A549 (cell line): ENCODE measurements around the gene PLPP3.
"Not testable (repeated sequence)": the region's sequence is repeated elsewhere in the genome, so short reads cannot be mapped to it uniquely, and the experiment has no call there.

Source experiments
- CEBPB ChIP-seq, 2 experiments: fragments of >200 bp in 1 of 2; sonication (Bioruptor Twin) in 1 of 2; formaldehyde crosslinking in 1 of 2; IDR thresholded peaks; 2 replicates each; pipeline ENCODE4 v1.6.1; 2012 to 2016
- CHD4 ChIP-seq: fragments of 200-600 bp; sonication (generic); IDR thresholded peaks from 2 replicates; pipeline ENCODE4 v1.6.1; 2016; ENCODE audit warnings: antibody characterized with exemption, mild to moderate bottlenecking, borderline replicate concordance
- EP300 ChIP-seq, 2 experiments: fragments of >200 bp; sonication (Bioruptor Twin); formaldehyde crosslinking; IDR thresholded peaks; 2 replicates in 1 of 2; 3 replicates in 1 of 2; pipeline ENCODE4 v1.6.1; 2016 to 2017
- FOSL2 ChIP-seq, 2 experiments: fragments of 450-650 bp in 1 of 2; fragments of >200 bp in 1 of 2; sonication (Bioruptor Twin) in 1 of 2; formaldehyde crosslinking; IDR thresholded peaks; 2 replicates each; pipeline versions ENCODE4 v1.5.0 to v1.6.1; 2016 to 2020; ENCODE audit warnings: mild to moderate bottlenecking in 1 of 2, moderate library complexity in 1 of 2
- HMGXB4 ChIP-seq: fragments of 250-450 bp; sonication (Bioruptor Pico); IDR thresholded peaks from 2 replicates; pipeline ENCODE4 v1.5.0; 2021; ENCODE audit warnings: mild to moderate bottlenecking, moderate library complexity, borderline replicate concordance
- HOXA7 ChIP-seq: fragments of 250-450 bp; sonication (Bioruptor Pico); IDR thresholded peaks from 2 replicates; pipeline ENCODE4 v1.5.0; 2020; ENCODE audit warnings: mild to moderate bottlenecking, moderate library complexity
- JUN ChIP-seq, 2 experiments: fragments of >200 bp; sonication (Bioruptor Twin); formaldehyde crosslinking; IDR thresholded peaks; 2 replicates in 1 of 2; 3 replicates in 1 of 2; pipeline ENCODE4 v1.6.1; 2016 to 2017
- MAZ ChIP-seq: fragments of 150-350 bp; IDR thresholded peaks from 2 replicates; pipeline ENCODE4 v1.6.1; 2014; ENCODE audit warnings: antibody characterized with exemption, low read depth, low read length, borderline replicate concordance
- POLR2A ChIP-seq: IDR thresholded peaks from 2 replicates; pipeline ENCODE4 v1.6.1; 2012; ENCODE audit warnings: mild to moderate bottlenecking, low read length
- REST ChIP-seq: fragments of 200-600 bp; sonication (generic); IDR thresholded peaks from 2 replicates; pipeline ENCODE4 v1.6.1; 2016; ENCODE audit warnings: antibody characterized with exemption, mild to moderate bottlenecking, moderate library complexity
- TF ChIP-seq, protein P1 (sequence below): fragments of >200 bp; sonication (Bioruptor Twin); formaldehyde crosslinking; IDR thresholded peaks from 3 replicates; pipeline ENCODE4 v1.5.1; 2016

DNA sequence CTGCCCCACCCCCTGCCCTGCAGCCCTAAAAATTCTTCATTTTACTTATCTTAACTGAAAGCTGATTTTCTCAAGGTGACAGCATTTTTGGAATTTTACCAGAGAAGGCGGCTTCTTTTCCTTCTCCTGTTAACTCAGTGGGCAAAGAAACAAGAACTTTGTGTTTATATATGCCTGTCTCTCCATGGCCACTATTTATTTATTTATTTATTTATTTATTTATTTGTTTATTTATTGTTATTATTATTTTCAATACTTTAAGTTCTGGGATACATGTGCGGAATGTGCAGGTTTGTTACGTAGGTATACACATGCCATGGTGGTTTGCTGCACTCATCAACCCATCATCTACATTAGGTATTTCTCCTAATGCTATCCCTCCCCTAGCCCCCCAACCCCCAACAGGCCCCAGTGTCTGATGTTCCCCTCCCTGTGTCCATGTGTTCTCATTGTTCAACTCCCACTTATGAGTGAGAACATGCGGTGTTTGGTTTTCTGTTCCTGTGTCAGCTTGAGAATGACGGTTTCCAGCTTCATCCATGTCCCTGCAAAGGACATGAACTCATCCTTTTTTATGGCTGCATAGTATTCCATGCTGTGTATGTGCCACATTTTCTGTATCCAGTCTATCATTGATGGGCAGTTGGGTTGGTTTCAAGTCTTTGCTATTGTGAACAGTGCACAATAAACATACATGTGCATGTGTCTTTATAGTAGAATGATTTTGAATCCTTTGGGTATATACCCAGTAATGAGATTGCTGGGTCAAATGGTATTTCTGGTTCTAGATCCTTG is 16.2 kb upstream of the PLPP3 start:
- TF ChIP-seq POLR2A; JUN (IDR thresholded peaks at IDR 0.05); CEBPB (IDR thresholded peaks at IDR 0.05); HMGXB4 (CRISPR knock-in tag); HOXA7; FOSL2 (IDR thresholded peaks at IDR 0.05); FOSL2 (CRISPR knock-in tag; IDR thresholded peaks at IDR 0.05); REST; MAZ; CHD4; EP300 (IDR thresholded peaks at IDR 0.05): not testable (repeated sequence)
- TF ChIP-seq, protein P1, sequence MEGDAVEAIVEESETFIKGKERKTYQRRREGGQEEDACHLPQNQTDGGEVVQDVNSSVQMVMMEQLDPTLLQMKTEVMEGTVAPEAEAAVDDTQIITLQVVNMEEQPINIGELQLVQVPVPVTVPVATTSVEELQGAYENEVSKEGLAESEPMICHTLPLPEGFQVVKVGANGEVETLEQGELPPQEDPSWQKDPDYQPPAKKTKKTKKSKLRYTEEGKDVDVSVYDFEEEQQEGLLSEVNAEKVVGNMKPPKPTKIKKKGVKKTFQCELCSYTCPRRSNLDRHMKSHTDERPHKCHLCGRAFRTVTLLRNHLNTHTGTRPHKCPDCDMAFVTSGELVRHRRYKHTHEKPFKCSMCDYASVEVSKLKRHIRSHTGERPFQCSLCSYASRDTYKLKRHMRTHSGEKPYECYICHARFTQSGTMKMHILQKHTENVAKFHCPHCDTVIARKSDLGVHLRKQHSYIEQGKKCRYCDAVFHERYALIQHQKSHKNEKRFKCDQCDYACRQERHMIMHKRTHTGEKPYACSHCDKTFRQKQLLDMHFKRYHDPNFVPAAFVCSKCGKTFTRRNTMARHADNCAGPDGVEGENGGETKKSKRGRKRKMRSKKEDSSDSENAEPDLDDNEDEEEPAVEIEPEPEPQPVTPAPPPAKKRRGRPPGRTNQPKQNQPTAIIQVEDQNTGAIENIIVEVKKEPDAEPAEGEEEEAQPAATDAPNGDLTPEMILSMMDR, result not testable (repeated sequence)
